Mesothelial cell of epicardium (in vitro differentiated cells): ENCODE measurements around the gene TSPAN4. TPM values are rescaled to one million over a fixed set of nuclear protein-coding genes. Genes with fewer than 3 reads are reported as not detected.

Experiments used
- DNase-seq, 2 experiments: peaks; one replicate each; pipeline ENCODE4 v3.0.0; 2021; ENCODE audit warnings: low spot score in 2 of 2; ENCODE audit not compliant: unreplicated experiment in 2 of 2
- H3K27ac Mint-ChIP-seq: 2 replicates; pipeline ENCODE4 v1.8.0; 2021; ENCODE audit warnings: mixed read lengths
- H3K27me3 Mint-ChIP-seq: 2 replicates; pipeline ENCODE4 v1.8.0; 2021; ENCODE audit warnings: low read depth, mixed read lengths
- H3K36me3 Mint-ChIP-seq: 2 replicates; pipeline ENCODE4 v1.8.0; 2021; ENCODE audit warnings: mixed read lengths
- H3K4me1 Mint-ChIP-seq: 2 replicates; pipeline ENCODE4 v1.8.0; 2021; ENCODE audit warnings: mixed read lengths
- H3K4me3 Mint-ChIP-seq: 2 replicates; pipeline ENCODE4 v1.8.0; 2021; ENCODE audit warnings: mild to moderate bottlenecking, moderate library complexity, mixed read lengths
- H3K9me3 Mint-ChIP-seq: 2 replicates; pipeline ENCODE4 v1.8.0; 2021; ENCODE audit warnings: mixed read lengths
- total RNA-seq: library from RNA; stranded (reverse); gene quantifications from 3 replicates; pipeline ENCODE4 v1.2.1, GENCODE V29; 2021
- TF ChIP-seq, protein P1 (sequence below): fragments of 200-600 bp; sonication (generic); IDR thresholded peaks from one replicate; pipeline ENCODE4 v1.5.0; 2021; ENCODE audit warnings: antibody characterized with exemption; ENCODE audit not compliant: unreplicated experiment

The TSPAN4 gene
- total RNA-seq, 1 donor from 2014 or later = 94.1 TPM

DNA sequence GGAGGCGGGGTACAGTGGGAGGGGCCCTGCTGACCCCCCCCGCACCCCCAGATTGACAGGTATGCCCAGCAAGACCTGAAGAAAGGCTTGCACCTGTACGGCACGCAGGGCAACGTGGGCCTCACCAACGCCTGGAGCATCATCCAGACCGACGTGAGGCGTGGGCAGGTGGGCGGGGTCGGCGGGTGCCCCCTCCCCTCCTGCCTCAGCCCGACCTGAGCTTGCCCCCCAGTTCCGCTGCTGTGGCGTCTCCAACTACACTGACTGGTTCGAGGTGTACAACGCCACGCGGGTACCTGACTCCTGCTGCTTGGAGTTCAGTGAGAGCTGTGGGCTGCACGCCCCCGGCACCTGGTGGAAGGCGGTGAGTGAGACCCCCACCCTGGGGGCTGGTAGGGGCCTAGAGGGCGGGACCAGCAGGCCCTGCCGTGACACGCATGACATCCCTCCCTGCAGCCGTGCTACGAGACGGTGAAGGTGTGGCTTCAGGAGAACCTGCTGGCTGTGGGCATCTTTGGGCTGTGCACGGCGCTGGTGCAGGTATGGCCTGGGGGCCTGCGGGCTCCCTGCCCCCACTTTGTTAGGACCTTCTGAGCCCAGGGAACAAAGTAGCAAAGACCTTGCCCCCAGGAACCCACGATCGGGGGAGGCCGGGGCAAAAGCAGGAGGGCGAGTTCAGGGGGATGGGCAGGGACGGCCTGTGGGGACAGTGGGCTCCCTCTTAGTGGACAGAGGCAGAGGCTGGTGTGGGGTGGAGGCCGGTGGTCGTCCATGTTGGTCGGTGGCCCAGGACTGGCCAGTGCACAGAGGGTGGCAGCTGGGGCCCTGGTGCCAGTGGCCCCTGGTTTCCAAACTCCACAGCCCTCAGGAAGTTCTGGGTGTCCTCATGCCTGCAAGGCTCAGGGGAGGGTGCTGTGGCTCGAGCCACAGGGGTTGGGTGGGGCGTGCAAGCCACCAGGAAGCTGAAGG is 23.1 kb downstream of the TSPAN4 start:
- H3K36me3 Mint-ChIP-seq = peaks cover 4% of the 10 kb centered on the region
- H3K9me3 Mint-ChIP-seq = no peaks in the 10 kb centered on the region
- H3K27ac Mint-ChIP-seq = no peak overlapping the region
- H3K4me3 Mint-ChIP-seq = no peak overlapping the region
- DNase-seq = no peak
- peaks cover 16% of the 10 kb centered on the region for H3K4me1 Mint-ChIP-seq
- TF ChIP-seq, protein P1, sequence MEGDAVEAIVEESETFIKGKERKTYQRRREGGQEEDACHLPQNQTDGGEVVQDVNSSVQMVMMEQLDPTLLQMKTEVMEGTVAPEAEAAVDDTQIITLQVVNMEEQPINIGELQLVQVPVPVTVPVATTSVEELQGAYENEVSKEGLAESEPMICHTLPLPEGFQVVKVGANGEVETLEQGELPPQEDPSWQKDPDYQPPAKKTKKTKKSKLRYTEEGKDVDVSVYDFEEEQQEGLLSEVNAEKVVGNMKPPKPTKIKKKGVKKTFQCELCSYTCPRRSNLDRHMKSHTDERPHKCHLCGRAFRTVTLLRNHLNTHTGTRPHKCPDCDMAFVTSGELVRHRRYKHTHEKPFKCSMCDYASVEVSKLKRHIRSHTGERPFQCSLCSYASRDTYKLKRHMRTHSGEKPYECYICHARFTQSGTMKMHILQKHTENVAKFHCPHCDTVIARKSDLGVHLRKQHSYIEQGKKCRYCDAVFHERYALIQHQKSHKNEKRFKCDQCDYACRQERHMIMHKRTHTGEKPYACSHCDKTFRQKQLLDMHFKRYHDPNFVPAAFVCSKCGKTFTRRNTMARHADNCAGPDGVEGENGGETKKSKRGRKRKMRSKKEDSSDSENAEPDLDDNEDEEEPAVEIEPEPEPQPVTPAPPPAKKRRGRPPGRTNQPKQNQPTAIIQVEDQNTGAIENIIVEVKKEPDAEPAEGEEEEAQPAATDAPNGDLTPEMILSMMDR = no peak
- no peaks in the 10 kb centered on the region for H3K27me3 Mint-ChIP-seq

DNA sequence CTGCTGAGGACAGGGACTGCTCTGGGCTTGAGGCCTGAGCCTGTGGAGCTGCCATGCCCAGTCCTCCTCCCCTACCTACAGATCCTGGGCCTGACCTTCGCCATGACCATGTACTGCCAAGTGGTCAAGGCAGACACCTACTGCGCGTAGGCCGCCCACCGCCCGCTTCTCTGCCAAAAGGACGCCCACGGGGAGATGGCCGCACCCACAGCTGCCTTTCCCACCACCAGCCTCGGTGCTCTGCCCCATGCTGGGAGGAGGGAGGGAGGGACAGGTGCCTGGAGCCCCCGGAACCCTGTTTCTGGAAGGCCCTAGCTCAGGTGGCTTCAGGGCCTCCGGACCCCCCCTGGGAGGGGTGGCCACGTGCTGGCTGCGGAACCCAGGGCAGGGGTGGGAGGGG is 23.8 kb downstream of the TSPAN4 start:
- DNase-seq = no peak
- H3K36me3 Mint-ChIP-seq = peaks cover 4% of the 10 kb centered on the region
- no peaks in the 10 kb centered on the region for H3K9me3 Mint-ChIP-seq
- no peaks in the 10 kb centered on the region for H3K27me3 Mint-ChIP-seq
- no peak overlapping the region for H3K4me3 Mint-ChIP-seq
- TF ChIP-seq, protein P1 = no peak
- H3K27ac Mint-ChIP-seq = no peak overlapping the region
- H3K4me1 Mint-ChIP-seq = peaks cover 16% of the 10 kb centered on the region

DNA sequence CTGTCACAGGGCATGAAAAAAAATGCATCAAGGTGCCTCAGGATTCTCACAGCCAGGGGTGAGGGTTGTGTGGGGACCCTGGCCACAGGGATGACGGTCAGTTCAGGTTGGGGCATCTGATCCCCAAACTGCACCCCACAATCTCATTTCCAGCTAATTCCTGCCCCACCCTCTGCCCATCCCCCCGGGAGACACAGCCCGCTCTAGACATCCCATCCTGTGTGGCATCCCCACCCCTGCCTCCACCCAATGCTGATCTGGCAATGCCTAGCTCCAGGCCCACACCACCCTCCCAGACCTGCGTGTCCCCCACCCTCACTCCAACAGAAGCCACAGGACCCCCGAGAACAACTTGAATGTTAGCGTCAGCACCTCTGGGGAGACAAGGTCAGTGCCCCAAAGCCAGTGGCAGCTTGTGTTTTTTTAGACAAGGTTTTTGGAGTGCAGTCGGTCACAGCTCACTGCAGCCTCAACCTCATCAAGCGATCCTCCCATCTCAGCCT is 25.3 kb downstream of the TSPAN4 start:
- Mint-ChIP-seq H3K4me3 (no peak overlapping the region), H3K9me3 (no peaks in the 10 kb centered on the region), H3K27me3 (no peaks in the 10 kb centered on the region), H3K36me3 (peaks cover 4% of the 10 kb centered on the region), H3K27ac (no peak overlapping the region), H3K4me1 (peaks cover 6% of the 10 kb centered on the region)
- TF ChIP-seq, protein P1 = no peak
- DNase-seq = no peak

DNA sequence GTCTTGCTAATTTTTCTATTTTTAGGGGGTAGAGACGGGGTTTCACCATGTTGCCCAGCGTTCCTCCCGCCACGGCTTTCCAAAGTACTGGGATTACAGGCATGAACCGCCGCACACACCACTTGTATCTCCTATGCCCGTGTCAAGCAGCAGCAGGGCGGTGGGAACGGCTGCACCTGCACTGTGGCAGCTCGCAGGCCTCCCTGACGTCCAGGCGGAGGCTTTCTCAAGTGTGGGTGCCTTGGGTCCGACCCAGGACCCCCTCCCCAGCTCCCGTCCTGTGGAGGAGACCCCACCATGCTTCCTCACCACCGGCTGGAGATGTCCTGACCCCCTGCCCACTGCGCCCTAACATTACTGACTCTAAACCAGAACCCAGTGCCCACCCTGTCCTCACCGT is 25.7 kb downstream of the TSPAN4 start:
- Mint-ChIP-seq H3K27me3 (no peaks in the 10 kb centered on the region), H3K27ac (no peak overlapping the region), H3K4me1 (peaks cover 1% of the 10 kb centered on the region), H3K9me3 (no peaks in the 10 kb centered on the region), H3K36me3 (peaks cover 4% of the 10 kb centered on the region), H3K4me3 (no peak overlapping the region)
- TF ChIP-seq, protein P1 = no peak
- DNase-seq = no peak

DNA sequence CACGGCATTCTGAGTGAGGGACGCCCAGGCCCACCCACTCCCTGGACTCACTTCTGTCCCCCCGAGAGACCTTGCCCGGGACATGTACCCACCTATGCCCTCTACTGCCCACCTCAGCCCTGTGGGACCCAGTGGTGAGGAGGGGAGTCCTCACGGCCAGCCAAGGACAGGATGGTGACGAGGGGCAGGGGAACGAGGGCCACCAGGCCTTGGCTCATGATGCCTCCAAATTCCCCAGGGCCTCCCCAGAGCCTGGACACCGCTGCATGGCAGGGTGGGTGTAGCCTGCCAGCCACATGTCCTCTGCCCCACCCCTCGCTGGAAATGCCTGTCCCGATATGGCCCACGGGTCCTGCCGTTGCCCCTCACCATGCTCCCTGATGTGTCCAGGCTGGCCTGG is 26.1 kb downstream of the TSPAN4 start:
- no peaks in the 10 kb centered on the region for H3K27me3 Mint-ChIP-seq
- TF ChIP-seq, protein P1 = no peak
- no peaks in the 10 kb centered on the region for H3K9me3 Mint-ChIP-seq
- no peak overlapping the region for H3K27ac Mint-ChIP-seq
- DNase-seq = no peak
- H3K36me3 Mint-ChIP-seq = peaks cover 8% of the 10 kb centered on the region
- no peak overlapping the region for H3K4me3 Mint-ChIP-seq
- H3K4me1 Mint-ChIP-seq = no peaks in the 10 kb centered on the region
